Cardiac fibroblast (primary cell): Measurements from ENCODE around the gene TRIM45.
A peak's percentile ranks its signal among the peaks of the same experiment; 100 is the strongest.
"Not testable (repeated sequence)": the region's sequence is repeated elsewhere in the genome, so short reads cannot be mapped to it uniquely, and the experiment has no call there.

Source experiments
- DNase-seq, 2 donors: peaks; one replicate each; pipeline versions ENCODE4 v3.0.0 to v3.0.0-alpha.2; 2010; ENCODE audit warnings: low read depth in 2 of 2
- H3K4me3 ChIP-seq, 2 donors: replicated peaks in 1 of 2; 1 replicate in 1 of 2; 2 replicates in 1 of 2; pipeline ENCODE4 v1.5.1; 2011; ENCODE audit warnings: low read depth in 2 of 2, low read length in 2 of 2, mild to moderate bottlenecking in 2 of 2, moderate library complexity in 1 of 2
- TF ChIP-seq, protein P1 (sequence below): IDR thresholded peaks from one replicate; pipeline ENCODE4 v1.5.1; 2011; ENCODE audit warnings: low read depth, mild to moderate bottlenecking, low read length, inconsistent platforms

TRIM45 gene

DNA sequence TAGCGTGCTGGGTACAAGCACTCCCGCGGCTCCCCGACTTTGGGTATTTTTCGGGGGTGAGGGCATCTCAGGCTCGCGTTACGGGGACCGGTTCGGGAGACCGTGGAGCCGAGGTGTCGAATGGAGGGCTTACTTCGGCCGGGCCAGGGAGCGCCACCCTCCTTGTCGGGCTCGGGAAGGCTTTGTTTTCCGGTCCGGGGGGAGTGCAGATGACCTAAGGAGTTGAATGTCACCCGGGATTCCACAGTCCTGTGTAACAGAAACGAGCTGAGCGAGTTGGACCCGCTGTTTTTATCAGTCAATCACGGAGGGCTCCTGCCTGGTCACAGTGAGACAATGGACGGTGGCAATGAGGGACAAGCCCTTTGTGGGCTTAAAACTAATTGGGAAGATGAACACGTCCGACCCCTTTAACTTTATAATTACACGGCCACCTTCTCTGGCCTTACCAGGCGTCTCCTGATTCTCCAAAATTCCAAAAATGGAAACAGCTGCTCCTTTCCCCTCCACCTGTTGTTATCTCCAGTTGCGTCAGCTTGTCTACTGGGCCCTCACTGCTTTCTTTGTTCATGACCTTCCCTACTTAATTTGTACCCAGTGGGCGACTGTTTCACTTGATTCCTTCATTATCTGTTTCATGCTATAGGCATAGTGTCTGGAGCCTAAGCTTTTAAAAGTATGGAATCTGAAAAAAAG is 929 bp upstream of the TRIM45 start:
- no peak for DNase-seq
- peak overlapping the region; percentile 75 to 80 for H3K4me3 ChIP-seq
- TF ChIP-seq, protein P1, sequence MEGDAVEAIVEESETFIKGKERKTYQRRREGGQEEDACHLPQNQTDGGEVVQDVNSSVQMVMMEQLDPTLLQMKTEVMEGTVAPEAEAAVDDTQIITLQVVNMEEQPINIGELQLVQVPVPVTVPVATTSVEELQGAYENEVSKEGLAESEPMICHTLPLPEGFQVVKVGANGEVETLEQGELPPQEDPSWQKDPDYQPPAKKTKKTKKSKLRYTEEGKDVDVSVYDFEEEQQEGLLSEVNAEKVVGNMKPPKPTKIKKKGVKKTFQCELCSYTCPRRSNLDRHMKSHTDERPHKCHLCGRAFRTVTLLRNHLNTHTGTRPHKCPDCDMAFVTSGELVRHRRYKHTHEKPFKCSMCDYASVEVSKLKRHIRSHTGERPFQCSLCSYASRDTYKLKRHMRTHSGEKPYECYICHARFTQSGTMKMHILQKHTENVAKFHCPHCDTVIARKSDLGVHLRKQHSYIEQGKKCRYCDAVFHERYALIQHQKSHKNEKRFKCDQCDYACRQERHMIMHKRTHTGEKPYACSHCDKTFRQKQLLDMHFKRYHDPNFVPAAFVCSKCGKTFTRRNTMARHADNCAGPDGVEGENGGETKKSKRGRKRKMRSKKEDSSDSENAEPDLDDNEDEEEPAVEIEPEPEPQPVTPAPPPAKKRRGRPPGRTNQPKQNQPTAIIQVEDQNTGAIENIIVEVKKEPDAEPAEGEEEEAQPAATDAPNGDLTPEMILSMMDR = no peak

DNA sequence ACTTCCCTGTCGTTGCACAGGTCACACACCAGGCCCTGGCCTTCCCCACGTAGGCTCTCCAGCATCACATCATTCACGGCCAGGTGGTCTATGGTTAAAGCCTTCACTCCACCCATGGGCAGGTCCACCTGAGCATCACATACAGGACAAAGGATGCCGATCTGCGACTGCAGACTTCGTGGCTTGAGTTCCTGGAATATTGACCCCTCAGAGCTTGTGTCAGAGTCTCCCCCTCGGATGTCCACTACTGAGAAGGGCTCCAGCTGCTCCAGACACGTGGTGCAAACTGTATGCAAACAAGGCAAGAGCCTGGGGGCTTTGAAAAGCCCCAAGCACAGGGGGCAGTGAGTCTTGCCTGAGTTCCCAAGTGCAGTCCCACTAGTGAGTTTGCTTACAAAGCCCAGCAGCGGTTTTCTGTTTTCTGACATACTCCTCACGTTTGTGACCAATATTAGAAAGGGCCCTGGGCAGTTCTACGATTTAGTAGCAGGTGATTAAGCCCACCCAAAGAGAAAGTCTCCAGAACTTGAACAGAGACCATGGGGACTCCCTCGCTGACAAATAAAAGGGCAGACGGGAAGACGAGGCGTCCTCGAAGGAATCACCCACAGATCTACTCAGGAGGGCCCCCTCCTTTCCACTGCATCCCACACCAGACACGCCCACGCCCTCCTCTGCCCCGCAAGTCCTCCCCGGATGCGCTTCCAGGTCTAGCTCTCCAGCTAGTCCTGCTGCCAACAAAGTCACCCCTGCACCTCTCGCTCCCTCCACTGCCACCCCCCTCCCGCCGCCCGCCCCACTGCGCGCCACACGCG is 568 bp downstream of the TRIM45 start:
- TF ChIP-seq, protein P1 = no peak
- peak overlapping the region; percentile 75 to 80 for H3K4me3 ChIP-seq
- DNase-seq = no peak

DNA sequence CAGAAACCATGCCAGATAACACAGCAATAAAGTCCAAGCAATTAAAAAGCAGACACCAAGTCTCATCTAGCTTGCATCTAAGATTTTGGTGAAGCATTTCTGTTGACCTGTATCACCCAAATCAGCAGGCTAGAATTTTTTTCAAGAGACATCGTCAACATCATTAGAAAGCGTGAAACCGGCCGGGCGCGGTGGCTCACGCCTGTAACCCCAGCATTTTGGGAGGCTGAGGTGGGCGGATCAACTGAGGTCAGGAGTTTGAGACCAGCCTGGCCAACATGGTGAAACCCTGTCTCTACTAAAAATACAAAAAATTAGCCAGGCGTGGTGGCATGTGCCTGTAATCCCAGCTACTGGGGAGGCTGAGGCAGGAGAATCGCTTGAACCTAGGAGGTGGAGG is 2.4 kb downstream of the TRIM45 start:
- not testable (repeated sequence) for H3K4me3 ChIP-seq, DNase-seq

DNA sequence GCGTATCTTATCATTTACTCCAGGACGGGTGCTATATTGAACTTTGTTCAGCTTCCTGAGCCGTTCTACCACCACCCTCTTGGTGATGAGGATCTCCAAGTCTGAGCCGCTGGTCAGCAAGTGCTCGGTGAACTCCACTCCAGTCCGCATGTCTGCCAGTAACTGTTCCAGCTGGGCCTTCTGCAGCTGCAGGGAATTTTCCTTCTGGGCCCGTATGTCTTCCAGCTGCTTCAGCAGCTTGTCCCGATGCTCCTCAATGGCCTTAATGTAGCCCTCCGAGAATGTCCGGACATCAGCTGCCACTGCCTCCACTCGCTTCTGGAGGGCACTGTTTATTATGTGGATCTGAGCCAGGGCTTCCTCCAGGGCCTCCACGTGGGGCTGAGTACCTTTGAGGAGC is 3.4 kb downstream of the TRIM45 start:
- TF ChIP-seq, protein P1 = no peak
- no peak overlapping the region for H3K4me3 ChIP-seq
- no peak for DNase-seq

DNA sequence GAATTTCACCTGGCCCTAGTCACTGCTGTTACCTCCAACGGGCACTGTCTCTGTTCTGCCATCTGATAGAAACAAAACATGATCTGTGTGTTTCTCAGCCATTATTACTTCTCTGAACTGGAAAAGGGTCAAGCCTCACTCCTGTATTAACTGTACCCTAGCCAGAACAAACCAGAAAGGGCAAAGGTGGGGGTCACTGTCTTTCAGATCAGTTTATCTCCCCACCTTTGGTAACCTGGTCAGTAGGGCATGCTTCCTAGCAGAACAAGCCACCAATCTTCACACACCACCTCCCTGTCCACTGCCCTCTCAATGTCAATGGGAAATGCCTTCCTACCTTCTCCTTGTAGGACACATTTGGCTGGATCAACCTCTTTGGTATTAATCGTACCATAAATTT is 3.9 kb downstream of the TRIM45 start:
- H3K4me3 ChIP-seq = no peak overlapping the region
- TF ChIP-seq, protein P1 = no peak
- no peak for DNase-seq

DNA sequence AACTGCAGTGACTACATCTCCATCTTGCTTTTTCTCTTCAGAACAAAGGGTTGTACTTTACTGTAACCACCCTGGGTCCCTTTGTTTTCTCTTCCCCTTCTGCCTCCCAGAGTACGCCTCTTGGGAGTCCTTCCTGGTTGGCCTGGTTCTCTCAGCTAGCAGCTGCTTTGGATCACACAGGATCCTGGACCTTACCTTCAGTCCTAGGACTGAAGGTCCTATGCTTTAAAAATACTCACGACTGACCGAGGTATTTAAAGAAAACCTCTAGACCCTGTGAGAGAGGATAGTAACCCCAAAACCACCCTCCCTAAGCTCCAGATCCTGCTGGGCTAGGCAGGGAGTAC is 4.8 kb downstream of the TRIM45 start:
- no peak overlapping the region for H3K4me3 ChIP-seq
- no peak for DNase-seq
- TF ChIP-seq, protein P1 = no peak

DNA sequence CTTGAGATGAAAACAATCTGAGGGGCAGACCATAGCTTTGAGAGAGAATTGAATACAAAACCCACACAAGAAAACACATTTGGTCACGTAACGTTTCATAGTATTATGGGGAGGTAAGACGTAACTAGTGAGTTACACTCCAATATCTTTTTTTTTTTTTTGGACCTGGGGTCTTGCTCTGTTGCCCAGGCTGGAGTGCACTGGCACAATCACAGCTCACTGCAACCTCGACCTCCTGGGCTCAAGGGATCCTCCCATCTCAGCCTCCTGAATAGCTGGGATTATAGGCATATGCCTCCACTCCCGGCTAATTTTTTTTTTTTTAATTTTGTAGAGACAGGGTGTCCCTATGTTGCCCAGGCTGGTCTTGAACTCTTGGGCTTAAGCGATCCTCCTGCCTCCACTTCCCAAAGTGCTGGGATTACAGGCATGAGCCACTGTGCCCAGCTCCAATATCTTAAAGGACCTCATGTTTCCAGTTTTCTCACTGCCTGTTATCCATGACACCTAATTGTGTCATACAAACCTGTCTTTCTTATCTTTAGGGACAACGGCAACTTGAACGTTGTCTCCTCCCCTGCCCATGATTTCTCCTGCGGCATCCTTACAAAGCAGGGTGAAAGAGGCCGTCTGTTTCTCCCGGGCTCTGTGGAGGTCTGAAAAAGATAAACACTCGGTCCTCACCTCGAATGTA is 5.3 kb downstream of the TRIM45 start:
- DNase-seq = no peak
- H3K4me3 ChIP-seq = no peak overlapping the region
- TF ChIP-seq, protein P1 = no peak
